HG02610 (cell line): ENCODE results near the gene EIF3C.
"Not testable (repeated sequence)": the region's sequence is repeated elsewhere in the genome, so short reads cannot be mapped to it uniquely, and the experiment has no call there.

Source experiments
- ATAC-seq: cut with Tn5 transposase; IDR thresholded peaks from one replicate; pipeline ENCODE4 v1.9.1; 2021; ENCODE audit warnings: mild to moderate bottlenecking, moderate library complexity; ENCODE audit not compliant: unreplicated experiment

The EIF3C gene, protein sequence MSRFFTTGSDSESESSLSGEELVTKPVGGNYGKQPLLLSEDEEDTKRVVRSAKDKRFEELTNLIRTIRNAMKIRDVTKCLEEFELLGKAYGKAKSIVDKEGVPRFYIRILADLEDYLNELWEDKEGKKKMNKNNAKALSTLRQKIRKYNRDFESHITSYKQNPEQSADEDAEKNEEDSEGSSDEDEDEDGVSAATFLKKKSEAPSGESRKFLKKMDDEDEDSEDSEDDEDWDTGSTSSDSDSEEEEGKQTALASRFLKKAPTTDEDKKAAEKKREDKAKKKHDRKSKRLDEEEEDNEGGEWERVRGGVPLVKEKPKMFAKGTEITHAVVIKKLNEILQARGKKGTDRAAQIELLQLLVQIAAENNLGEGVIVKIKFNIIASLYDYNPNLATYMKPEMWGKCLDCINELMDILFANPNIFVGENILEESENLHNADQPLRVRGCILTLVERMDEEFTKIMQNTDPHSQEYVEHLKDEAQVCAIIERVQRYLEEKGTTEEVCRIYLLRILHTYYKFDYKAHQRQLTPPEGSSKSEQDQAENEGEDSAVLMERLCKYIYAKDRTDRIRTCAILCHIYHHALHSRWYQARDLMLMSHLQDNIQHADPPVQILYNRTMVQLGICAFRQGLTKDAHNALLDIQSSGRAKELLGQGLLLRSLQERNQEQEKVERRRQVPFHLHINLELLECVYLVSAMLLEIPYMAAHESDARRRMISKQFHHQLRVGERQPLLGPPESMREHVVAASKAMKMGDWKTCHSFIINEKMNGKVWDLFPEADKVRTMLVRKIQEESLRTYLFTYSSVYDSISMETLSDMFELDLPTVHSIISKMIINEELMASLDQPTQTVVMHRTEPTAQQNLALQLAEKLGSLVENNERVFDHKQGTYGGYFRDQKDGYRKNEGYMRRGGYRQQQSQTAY

DNA sequence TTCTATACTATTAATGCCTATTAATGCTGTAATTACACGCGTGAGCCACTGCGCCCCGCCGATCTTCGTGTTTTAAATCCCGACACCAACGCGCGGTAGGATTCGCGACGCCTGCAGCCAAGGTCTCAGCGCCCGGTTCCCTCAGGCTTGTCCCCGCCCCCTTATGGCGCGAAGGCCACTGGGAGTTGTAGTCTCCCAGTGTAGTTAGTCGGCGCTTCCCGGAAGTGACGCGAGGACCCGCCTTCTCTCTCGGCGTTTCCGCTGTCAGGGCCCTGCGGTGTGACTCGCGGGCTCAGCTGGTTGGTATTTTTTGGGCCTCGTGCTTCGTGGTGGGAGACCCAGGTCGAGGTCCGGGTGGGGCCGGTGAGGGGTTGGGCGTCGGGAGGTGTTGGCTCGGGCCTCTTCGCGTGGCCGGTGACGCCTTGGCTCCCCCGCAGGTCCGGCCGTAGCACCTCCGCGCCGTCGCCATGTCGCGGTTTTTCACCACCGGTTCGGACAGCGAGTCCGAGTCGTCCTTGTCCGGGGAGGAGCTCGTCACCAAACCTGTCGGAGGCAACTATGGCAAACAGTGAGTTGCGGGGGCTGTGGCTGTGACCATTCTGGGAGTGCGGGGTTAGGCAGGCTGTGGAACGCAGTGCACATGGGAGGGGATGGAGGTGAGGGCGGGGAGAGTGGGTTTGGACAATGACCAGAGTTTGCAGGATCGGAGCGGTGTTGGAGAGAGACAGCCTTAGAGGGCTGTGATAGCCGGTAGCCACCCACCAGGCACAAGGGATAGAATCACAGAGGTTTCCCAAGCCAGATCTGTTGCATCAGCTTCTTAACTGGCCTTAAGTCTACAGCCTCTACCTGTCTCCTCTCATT, at the start of gene EIF3C:
EIF3C (plus strand) TSS at position 245 of the 864 bp plus-strand sequence; CDS start at position 468, 223 bp downstream.
- ATAC-seq: peak; percentile 97

DNA sequence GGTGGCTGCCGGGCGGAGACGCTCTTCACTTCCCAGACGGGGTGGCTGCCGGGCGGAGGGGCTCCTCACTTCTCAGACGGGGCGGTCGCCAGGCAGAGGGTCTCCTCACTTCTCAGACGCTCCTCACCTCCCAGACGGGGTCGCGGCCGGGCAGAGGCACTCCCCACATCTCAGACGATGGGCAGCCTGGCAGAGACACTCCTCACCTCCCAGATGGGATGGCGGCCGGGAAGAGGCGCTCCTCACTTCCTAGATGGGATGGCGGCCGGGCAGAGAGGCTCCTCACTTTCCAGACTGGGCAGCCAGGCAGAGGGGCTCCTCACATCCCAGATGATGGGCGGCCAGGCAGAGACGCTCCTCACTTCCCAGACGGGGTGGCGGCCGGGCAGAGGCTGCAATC, 45.0 kb upstream of the EIF3C start:
- ATAC-seq: not testable (repeated sequence)

DNA sequence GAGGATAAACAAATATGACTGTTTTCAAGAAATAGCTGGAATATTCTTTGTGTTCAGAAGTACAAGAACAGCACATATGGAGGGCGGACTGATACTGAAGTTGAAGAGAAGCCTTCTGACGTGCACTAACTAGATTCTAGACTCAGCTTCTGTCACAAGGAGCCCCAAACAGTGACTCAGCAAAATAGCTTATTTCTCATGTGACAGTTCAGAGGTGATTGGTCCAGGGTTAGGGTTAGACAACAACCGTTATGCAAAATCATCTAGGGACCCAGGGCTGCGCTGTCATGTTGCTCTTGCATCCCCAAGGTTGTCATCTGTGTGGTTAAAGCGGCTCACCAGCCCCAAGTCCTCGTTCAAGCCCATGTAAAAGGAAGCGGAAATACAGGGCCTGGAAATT, 43.8 kb upstream of the EIF3C start:
- ATAC-seq: not testable (repeated sequence)

DNA sequence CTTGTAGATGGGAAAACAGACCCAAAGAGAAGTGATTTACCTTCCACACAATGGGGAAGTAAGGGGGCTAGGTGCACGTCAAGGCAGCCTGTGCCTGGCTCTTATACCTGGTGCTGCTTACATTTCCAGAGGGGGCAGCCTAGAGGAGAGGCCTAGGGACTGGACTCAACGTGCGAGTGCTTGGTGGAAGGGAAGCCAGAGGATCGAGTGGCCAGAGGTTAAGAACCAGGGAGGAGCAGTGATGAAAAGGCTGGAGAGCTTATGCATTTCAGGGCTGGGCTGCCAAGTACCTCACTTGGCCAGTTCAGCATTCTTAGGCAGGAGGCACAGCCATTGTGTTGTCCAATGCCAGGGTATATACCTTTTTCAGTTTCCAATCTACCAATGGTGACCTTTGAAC, 43.1 kb upstream of the EIF3C start:
- not testable (repeated sequence) for ATAC-seq

DNA sequence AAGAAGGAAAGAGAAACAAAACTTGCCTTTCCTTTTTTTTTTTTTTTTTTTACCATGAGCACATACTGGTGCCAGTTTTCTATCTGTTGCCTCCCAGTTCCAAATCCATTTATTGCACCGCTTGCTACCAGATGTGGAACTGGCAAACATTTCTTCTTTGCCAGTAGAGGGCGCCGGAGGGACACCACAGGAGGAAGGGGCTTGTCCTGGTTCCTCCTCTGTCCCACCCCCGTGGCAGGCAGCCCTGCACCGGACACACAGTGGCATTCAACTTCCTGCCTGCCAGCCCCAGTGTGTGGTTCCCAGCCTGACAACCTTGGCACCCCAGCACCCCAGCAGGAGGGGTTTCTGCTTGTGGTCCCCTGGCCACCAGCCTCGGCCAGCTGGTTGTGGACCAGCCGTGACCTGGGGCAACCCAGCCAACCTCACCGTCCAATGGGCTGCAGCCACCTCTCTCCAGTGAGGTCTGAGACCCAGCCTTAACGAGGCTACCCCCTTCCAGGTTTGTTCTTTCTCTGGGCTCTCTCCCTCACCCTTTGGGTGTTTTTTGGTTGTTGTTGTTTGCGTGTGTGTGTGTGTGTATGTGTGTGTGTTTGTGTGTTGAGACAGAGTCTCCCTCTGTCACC, 22.8 kb upstream of the EIF3C start:
- peak; percentile 59 for ATAC-seq

DNA sequence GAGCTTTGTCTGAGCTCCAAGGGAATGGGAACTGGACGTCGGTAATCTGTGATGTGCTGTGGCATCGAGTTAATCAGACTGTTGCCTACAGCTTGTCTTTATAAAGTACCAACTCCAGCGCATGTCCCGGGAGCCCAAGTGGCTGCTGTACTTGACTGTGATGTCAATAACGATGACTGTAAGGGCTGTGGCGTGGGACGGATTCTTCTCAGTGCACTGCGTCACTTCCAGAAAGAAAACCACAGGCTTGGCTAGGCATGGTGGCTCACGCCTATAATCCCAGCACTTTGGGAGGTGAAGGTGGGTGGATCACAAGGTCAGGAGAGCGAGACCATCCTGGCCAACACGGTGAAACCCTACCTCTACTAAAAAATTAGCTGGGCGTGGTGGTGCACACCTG, 21.8 kb upstream of the EIF3C start:
- ATAC-seq: not testable (repeated sequence)

DNA sequence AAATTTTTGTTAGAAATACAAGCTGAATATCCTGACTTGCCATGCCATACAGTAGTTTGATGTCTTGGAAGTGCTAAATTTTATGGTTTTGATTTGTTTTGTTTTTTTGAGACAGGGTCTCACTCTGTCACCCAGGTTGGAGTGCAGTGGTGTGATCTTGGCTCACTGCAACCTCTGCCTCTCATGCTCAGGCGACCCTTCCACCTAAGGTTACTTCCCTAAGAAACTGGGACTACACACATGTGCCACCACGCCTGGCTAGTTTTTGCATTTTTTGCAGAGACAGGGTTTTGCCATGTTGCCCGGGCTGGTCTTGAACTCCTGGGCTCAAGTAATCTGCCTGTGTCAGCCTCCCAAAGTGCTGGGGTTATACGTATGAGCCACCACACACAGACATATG, 19.5 kb upstream of the EIF3C start:
- not testable (repeated sequence) for ATAC-seq

DNA sequence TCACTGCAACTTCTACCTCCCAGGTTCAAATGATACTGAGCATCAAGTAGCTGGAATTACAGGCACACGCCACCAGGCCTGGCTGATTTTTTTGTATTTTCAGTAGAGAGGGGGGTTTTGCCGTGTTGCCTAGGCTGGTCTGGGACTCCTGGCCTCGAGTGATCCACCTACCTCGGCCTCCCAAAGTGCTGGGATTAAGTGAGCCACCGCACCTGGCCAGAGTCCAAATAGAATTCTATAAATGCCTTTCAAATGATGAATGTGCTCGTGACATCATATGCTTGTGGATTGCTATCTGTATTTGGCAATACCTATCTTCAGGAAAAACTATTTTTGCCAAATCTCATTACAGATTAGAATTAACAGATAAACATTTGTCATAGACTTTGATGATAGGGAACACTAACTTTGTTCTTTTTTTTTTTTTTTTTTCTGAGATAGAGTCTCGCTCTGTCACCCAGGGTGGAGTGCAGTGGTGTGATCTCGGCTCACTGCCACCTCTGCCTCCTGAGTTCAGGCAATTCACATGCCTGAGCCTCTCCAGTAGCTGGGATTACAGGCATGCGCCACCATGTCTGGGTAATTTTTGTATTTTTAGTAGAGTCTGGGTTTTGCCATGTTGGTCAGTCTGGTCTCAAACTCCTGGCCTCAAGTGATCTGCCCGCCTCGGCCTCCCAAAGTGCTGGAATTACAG, 17.9 kb upstream of the EIF3C start:
- ATAC-seq: not testable (repeated sequence)

DNA sequence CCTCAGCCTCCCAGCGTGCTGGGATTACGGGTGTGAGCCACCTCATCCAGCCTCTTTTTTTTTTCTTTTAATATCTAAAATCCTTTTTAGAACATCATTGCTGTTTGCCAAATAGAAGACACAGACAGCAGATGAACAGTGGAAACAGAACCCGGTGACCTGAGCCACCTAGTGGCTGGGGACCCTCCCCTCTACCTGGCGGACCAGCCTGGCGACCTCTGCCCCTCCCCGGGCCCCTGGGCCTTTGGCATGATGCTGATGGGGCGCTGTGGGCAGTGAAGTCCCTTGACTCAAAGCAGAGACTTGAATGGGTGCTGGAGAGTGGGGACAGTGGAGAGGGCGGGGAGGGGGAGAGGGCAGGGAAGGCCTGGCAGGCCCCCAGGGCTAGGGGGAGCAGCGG, 11.5 kb upstream of the EIF3C start:
- ATAC-seq: not testable (repeated sequence)

DNA sequence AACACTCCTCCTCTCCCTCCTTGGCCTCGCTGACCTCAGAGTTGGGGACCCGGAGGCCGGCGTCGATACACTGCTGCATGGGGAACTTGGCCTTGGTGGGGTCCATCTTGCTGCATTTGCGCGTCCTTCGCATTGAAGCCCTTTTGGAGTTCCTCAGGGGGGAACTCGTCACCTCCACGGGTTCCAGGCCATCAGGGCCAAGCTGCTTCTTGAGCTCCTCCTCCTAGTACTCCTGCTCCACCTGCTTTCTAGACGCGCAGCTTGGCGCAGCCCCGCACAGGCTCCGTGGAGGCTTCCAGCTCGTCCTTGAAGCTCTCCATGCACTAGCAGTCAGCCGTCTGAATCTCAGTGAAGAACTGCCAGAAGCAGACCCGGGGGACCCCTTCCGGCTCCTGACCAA, 10.9 kb upstream of the EIF3C start:
- not testable (repeated sequence) for ATAC-seq

DNA sequence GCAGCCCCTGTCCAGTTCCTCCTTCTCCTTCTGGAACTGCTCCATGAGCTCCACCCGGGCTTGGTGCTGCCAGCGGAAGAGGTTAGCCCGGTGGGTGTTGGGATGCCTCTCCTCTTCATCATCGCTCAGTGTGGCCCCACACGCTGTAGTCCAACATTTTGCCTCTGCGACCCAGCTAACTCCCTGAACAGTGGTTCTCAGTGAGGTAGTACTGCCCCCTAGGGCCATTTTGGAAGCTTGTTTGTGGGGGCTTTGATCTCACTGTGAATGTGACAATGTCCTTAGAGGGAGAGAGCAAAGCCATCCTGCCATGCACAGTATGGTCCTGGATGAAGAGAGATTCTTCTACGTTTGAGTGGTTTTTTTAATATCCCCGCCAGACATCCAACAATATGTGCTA, 9.9 kb upstream of the EIF3C start:
- not testable (repeated sequence) for ATAC-seq

DNA sequence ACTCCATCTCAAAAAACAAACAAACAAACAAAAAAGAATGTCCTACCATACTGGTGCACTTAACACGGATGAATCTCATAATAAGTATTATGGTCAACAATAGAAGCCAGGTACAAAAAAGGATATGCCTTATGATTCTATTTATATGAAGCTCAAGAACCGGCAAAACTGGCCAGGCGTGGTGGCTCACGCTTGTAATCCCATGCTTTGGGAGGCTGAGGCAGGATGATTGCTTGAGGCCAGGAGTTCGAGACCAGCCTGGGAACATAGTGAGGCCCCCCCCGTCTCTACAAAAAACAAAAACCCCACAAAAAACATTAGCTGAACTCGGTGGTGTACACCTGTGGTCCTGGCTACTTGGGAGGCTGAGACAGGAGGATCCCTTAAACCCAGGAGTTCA, 7.0 kb upstream of the EIF3C start:
- not testable (repeated sequence) for ATAC-seq

DNA sequence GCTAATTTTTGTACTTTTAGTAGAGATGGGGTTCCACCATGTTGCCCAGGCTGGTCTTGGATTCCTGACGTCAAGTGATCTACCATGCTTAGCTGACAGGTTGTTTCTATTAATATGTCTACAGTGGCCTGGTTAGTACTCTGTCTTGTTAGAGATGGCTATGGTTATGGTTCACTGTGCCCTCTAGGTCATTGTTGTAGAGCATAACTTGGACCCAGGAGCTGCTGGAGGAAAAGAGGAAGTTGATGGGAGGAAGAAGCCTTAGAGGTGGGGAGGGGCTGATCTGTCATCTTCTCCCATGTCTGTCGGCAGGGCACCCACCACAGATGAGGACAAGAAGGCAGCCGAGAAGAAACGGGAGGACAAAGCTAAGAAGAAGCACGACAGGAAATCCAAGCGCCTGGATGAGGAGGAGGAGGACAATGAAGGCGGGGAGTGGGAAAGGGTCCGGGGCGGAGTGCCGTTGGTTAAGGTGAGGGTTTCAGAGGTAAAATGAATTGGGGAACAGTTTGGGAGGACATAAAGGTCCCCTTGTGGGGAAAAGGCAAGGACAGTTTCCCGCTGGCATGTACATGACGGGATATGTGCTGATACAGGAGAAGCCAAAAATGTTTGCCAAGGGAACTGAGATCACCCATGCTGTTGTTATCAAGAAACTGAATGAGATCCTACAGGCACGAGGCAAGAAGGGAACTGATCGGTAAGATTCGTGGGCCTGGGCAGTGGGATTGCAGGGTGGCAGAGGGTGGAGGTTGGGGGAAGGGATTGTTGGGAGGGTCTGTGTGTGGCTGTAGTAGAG, 11.8 kb downstream of the EIF3C start:
- not testable (repeated sequence) for ATAC-seq

DNA sequence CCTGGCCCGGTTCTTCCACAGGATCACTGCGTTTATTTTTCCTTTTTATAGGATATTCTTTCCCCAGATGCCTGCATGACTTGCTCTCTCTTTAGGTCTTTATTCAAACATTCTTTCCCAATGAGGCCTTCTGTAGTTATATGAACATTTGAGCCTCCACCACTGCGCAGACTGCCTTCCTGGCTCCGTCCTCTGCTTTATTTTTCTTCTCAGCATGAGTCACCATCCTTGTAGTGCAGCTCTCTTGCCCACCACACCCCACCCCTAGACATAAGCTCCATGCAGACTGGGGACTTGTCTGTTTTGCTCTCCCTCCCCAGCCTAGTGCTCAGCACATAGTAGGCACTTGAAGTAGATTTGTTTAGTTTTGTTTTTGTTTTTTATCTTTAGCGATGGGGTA, 20.0 kb downstream of the EIF3C start:
- ATAC-seq: not testable (repeated sequence)

DNA sequence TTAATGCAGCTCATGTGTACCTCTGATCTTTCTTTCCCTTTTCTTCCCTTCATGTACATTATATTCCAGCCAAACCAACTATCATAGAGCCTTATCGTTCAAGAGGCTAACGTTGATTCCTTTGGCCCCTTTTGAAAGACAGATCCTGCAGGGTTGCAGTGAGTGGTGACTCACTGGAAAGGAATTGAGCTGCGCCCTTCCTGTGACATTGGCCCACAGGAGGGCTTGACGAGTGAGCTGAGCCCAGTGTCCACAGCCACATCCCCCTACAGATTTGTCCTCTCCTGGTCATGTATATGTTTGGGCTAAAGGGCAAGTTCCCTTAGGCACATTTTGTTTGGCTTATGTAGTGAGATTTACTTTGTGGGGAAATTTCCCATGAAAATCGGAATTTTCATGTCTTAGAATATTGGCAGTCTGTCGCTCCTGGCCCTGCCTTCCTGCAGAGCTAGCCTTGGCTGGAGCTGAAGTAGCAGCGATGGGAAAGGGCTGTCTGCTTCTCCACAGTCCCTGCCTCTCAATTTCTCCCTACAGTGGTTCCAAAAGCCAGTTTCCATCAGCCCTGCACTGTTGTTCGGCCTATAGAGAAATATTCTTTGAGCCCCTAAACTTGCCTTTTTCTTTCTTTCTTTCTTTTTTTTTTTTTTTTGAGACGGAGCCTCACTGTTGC, 21.3 kb downstream of the EIF3C start:
- not testable (repeated sequence) for ATAC-seq

DNA sequence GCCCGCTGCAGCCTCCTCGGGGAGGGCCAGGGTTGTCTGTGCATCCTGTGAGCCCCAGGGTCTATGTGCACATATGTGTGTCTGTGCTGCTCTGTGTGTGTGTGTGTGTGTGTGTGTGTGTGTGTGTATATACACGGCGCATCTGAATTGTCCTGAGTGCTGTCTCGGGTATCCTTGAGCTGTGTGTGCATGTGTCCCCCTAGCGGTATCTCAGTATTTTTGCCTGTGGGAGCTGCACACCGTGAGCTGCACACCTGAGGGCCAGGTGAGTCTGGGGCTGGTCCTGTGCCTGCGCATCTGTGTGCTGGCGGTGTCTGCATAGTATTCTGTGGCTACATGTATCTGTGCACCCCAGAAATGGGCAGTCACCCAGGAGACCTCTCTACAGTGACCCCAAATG, 28.5 kb downstream of the EIF3C start:
- ATAC-seq: not testable (repeated sequence)

DNA sequence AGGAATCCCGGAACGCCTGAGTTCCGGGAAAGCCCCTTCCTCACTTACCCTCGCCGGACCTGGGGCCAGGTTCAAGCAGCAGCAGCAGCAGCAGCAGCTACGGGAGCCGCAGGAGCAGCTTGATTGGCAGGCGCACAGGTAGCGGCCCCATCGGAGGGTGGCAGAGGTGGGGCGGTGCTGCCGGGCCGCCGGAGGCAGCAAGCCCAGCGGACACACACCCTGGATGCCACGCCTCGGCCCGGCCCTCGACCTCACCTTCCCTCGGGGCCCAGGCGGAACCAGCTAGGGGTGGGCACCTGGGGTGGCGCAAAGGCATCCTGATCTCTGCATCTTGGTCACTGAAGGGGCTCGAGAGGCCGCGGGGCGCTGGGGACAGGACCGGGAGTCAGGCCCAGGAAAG, 29.4 kb downstream of the EIF3C start:
- ATAC-seq: not testable (repeated sequence)

DNA sequence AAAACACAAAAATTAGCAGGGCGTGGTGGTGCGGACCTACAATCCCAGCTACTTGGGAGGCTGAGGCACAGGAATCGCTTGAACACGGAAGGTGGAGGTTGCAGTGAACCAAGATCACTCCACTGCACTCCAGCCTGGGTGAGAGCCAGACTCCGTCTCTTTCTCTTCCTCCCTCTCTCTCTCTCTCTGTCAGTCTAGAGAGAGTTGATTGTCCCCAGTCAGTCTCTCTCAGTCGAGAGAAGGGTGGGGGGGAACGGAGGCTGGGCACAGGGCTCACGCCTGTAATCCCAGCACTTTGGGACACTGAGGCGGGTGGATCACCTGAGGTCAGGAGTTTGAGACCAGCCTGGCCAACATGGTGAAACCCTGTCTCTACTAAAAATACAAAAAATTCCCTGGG, 30.0 kb downstream of the EIF3C start:
- not testable (repeated sequence) for ATAC-seq
